WTC11 (cell line): ENCODE data around the gene DGKH.

Experiments used
- CTCF ChIP-seq: fragments of 200-600 bp; IDR thresholded peaks from 2 replicates; pipeline ENCODE4 v1.8.0; 2022; ENCODE audit warnings: antibody characterized with exemption
- ELF4 ChIP-seq: sonication (generic); formaldehyde crosslinking; IDR thresholded peaks from 2 replicates; pipeline ENCODE4 v1.8.1; 2022; ENCODE audit warnings: low read depth, mild to moderate bottlenecking, moderate library complexity, missing genetic modification reagents
- GABPB1 ChIP-seq: sonication (generic); formaldehyde crosslinking; IDR thresholded peaks from 2 replicates; pipeline ENCODE4 v1.8.1; 2023; ENCODE audit warnings: mild to moderate bottlenecking, missing genetic modification reagents
- JUN ChIP-seq: sonication (generic); formaldehyde crosslinking; IDR thresholded peaks from 2 replicates; pipeline ENCODE4 v1.8.0; 2023; ENCODE audit warnings: mild to moderate bottlenecking, missing genetic modification reagents
- NFYB ChIP-seq: sonication (generic); formaldehyde crosslinking; conservative IDR thresholded peaks from 2 replicates; pipeline ENCODE4 v1.8.0; 2022; ENCODE audit warnings: low read depth, missing genetic modification reagents
- SMAD3 ChIP-seq: sonication (generic); formaldehyde crosslinking; IDR thresholded peaks from 2 replicates; pipeline ENCODE4 v1.8.0; 2022; ENCODE audit warnings: missing genetic modification reagents, mild to moderate bottlenecking, borderline replicate concordance
- SP1 ChIP-seq: sonication (generic); formaldehyde crosslinking; conservative IDR thresholded peaks from 2 replicates; pipeline ENCODE4 v1.8.1; 2022; ENCODE audit warnings: missing genetic modification reagents
- STAT6 ChIP-seq: sonication (generic); formaldehyde crosslinking; conservative IDR thresholded peaks from 2 replicates; pipeline ENCODE4 v1.8.1; 2023; ENCODE audit warnings: mild to moderate bottlenecking, low read depth, missing genetic modification reagents, moderate library complexity
- ZNF281 ChIP-seq: sonication (generic); formaldehyde crosslinking; IDR thresholded peaks from 2 replicates; pipeline ENCODE4 v1.8.0; 2023; ENCODE audit warnings: mild to moderate bottlenecking, missing genetic modification reagents

GRCh38 chr13:42084722-42085121, 36.3 kb downstream of the DGKH start:
- TF ChIP-seq CTCF = no peak
- TF ChIP-seq JUN (CRISPR knock-in tag) = no peak
- TF ChIP-seq GABPB1 (CRISPR knock-in tag) = no peak
- TF ChIP-seq ELF4 (CRISPR knock-in tag) = no peak
- TF ChIP-seq STAT6 = no peak
- no peak for TF ChIP-seq NFYB
- no peak for TF ChIP-seq SMAD3 (CRISPR knock-in tag)
- no peak for TF ChIP-seq SP1 (CRISPR knock-in tag)
- no peak for TF ChIP-seq ZNF281 (CRISPR knock-in tag)
